Measurements from ENCODE around the gene LCNL1.

- no peak for TF ChIP-seq CTCF (IDR thresholded peaks at IDR 0.05)
- TF ChIP-seq EZH2phosphoT487 (IDR thresholded peaks at IDR 0.05) = no peak
These were observed 39.2 kb upstream of the LCNL1 start for GRCh38 chr9:136943291-136944211.
